Measurements from ENCODE around the gene MRTFA. TPM values are rescaled to one million over a fixed set of nuclear protein-coding genes. Genes with fewer than 3 reads are reported as not detected.
"Not testable (repeated sequence)": the region's sequence is repeated elsewhere in the genome, so short reads cannot be mapped to it uniquely, and the experiment has no call there.

The MRTFA gene
- polyA plus RNA-seq, 3 donors = 15.3 to 19.7 (median 15.8) TPM

DNA sequence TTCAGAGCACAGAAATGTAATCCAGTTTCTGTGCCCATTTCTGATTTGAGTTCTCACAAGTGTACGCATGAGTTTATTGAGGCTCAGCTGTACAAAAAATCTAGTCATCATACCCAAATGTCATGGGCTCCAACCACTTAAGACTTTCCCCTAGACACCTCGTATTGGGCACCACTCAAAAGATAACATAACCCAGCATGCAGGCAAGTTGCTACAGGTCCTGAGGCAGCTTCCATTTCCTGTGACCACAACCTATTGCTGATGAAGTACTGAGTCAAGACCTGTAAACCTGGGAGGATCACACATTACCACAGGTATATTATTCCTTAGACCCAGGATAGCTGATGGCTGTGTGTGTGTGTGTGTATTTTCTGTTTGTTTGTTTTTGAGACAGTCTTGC, 95.2 kb downstream of the MRTFA start:
- 76 to 81% (median 77%) methylated on average over 2 of the region's 2 CpGs for WGBS, 3 donors
- no peak overlapping the region for H3K27ac ChIP-seq (ENCODE audit: low read depth, low read length)

DNA sequence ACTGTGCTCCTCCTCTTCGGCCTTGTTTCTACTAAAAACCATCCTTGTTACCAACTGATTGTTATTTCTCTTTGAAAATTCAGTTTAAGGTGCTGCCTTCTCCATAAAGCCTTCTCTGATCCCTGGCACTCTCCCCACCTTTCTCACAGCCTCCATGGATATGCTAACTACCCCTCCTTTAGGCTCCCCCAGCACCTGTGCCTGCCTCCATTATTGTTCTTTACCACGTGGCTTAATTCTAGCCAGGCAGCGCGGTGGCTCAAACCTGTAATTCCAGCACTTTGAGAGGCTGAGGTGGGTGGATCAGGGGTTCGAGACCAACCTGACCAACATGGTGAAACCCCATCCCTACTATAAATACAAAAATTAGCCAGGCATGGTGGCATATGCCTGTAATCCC, 96.3 kb downstream of the MRTFA start:
- 94 to 97% (median 94%) methylated on average over 5 of the region's 5 CpGs for WGBS, 3 donors
- H3K27ac ChIP-seq (ENCODE audit: low read depth, low read length) = no peak overlapping the region

DNA sequence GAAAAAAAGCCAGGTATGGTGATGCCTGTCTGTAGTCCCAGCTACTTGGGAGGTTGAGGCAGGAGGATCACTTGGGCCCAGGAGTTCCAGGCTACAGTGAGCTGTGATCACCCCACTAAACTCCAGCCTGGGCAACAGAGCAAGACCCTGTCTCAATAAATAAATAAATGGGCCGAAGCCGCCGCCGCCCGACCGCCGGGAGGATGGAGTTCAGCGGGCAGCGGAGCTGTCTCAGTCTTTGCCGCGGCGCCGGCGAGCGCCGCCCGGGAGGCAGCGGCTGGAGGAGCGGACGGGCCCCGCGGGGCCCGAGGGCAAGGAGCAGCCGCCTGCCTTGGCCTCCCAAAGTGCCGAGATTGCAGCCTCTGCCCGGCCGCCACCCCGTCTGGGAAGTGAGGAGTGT, 100.4 kb downstream of the MRTFA start:
- H3K27ac ChIP-seq (ENCODE audit: low read depth, low read length) = not testable (repeated sequence)

DNA sequence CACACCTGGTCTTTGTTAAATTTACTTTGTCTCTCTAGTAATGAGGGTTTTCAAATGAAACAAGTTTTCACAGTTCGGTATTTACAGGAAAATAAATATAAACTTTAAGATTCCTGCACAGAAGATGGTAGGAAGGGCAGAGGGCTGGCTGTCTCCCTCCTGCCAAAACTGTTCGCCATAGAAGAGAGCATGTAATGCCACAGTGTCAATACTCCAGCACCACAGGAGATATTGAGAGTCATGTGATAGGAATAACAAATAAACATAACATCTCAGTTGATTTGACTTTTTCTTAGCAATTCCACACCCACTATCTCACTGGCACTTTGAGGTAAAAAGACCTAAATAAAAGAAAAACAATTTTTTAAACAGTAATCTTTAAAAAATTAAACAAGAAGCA, 100.9 kb downstream of the MRTFA start:
- WGBS, 3 donors = 68 to 93% (median 87%) methylated on average over 2 of the region's 2 CpGs

More for the DNA sequence above, 100.4 kb downstream of the MRTFA start:
- WGBS, 3 donors = 86 to 100% (median 98%) methylated on average over 13 to 23 of the region's 28 CpGs

DNA sequence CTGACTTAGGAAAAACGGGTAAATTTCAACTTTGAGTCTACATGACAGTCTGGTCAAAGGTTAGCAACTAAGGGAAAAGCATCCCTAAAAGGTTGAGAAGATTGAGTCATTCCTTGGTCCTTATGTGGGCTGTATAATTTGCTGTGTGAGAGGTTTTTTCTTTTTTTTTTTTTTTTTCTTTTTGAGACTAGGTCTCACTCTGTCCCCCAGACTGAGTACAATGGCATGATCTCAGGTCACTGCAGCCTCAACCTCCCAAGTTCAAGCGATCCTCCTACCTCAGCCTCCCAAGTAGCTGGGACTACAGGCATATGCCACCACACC, 101.4 kb downstream of the MRTFA start:
- H3K27ac ChIP-seq (ENCODE audit: low read depth, low read length) = no peak overlapping the region
- WGBS, 3 donors = 63 to 68% (median 63%) methylated on average over 2 of the region's 2 CpGs

More for the DNA sequence above, 100.9 kb downstream of the MRTFA start:
- no peak overlapping the region for H3K27ac ChIP-seq (ENCODE audit: low read depth, low read length)

DNA sequence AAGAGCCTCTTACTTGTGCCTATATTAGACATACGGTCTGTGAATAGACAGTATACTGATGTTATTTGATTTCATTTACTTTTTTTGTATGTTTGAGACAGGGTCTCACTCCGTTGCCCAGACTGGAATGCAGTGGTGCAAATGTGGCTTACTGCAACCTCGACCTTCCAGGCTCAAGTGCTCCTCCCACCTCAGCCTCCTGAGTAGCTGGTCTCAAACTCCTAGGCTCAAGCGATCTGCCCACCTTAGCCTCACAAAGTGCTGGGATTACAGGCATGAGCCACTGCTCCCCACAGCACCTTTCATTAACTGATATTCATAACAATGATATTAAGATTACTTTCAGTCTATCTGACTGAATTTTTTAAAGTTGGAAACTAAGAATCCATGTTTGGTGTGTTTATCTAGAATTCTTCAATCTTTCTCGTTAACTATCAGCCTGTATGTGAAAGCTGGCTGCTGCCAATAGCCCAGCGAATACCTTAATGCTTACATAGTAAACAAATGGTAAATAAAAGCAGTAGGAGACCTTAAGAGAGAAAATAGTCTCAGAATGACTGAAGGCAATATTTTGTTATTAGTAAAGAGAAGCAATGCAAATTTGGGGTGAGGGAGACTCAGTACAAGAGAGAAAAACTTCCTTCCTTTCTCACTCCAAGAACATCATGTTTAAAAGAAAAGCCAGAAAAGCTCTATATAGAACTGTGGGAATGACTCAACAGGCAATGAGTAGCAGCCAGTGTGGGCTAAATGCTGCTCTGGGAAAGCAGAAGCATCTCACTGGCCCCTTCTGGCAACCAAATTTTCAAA, 101.9 kb downstream of the MRTFA start:
- 42 to 53% (median 51%) methylated on average over 6 of the region's 6 CpGs for WGBS, 3 donors
- no peak overlapping the region for H3K27ac ChIP-seq (ENCODE audit: low read depth, low read length)

DNA sequence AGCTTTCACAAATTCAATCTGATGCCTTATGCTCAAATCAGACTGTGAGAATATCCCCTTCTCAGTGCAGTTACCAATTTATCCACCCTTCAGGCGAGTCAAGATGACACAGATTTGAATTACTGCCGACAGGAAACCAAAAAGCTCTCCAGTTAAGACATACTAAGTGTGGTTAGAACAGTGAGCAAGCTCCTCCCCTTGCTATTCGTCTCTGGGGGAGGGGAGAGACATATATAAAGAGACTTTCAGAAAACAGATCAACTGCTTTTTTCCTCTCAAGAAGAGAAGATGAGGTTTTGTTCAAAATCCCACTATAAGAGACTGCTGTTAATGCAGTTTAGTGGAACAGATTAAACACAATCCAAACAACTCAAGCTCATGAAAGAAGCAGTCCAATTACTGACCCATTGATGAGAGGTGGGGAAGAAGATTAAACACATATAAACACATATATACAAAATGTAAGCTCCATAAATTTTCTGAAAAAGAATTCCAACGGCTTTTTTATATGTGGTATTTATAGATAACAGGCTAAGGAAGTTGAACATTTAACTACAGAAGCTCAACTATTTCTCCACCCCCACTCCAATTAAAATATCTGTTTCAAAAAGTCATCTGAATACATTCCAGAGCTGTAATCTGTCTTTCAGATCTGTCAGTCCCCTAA, 102.7 kb downstream of the MRTFA start:
- H3K27ac ChIP-seq (ENCODE audit: low read depth, low read length) = no peak overlapping the region
- 11 to 28% (median 17%) methylated on average over 4 of the region's 4 CpGs for WGBS, 3 donors

- 67 to 82% (median 80%) methylated on average over 3 of the region's 3 CpGs for WGBS, 3 donors
- H3K27ac ChIP-seq (ENCODE audit: low read depth, low read length) = no peak overlapping the region
Observed at GRCh38 chr22:40531951-40532900, 104.3 kb downstream of the MRTFA start.

DNA sequence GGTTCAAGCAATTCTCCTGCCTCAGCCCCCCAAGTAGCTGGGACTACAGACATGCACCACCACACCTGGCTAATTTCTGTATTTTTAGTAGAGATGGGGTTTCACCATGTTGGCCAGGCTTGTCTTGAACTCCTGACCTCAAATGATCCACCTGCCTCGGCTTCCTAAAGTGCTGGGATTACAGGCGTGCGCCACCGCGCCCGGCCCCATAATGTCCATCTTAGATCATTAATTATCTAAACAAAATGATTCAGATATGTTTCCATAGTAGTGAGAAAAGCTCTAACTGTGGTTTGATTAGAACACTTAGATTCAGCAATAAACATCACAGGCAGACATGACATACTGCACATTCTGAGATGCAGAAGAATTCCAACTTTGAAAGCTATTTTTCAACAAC, 106.1 kb downstream of the MRTFA start:
- not testable (repeated sequence) for H3K27ac ChIP-seq (ENCODE audit: low read depth, low read length)
- WGBS, 3 donors = 95 to 98% (median 97%) methylated on average over 6 of the region's 6 CpGs

GRCh38 chr22:40529821-40530220, 106.7 kb downstream of the MRTFA start:
- H3K27ac ChIP-seq (ENCODE audit: low read depth, low read length) = no peak overlapping the region
- 72 to 79% (median 74%) methylated on average over 1 of the region's 1 CpG for WGBS, 3 donors

DNA sequence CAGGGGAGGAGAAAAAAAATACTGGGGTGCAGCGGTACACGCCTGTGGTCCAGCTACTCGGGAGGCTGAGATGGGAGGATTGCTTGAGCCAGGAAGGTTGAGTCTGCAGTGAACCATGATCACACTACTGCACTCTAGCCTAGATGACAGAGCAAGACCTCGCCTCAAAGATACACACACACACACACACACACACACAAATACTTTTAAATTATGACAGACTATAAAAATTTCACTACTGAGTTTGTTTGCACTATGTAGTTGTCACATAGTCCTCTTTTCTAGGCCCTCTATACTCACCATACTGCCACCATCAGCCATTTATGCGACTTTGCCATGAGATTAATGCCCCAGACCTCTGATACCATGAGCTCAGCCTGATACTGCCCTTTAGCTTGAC, 109.6 kb downstream of the MRTFA start:
- WGBS, 3 donors = 93 to 100% (median 97%) methylated on average over 5 of the region's 5 CpGs
- H3K27ac ChIP-seq (ENCODE audit: low read depth, low read length) = no peak overlapping the region

GRCh38 chr22:40525250-40525884, 111.2 kb downstream of the MRTFA start:
- no peak overlapping the region for H3K27ac ChIP-seq (ENCODE audit: low read depth, low read length)
- WGBS, 3 donors = 38% methylated on average over 6 of the region's 6 CpGs

GRCh38 chr22:40524392-40525249, 111.9 kb downstream of the MRTFA start:
- H3K27ac ChIP-seq (ENCODE audit: low read depth, low read length) = no peak overlapping the region
- 86 to 92% (median 89%) methylated on average over 9 of the region's 9 CpGs for WGBS, 3 donors

DNA sequence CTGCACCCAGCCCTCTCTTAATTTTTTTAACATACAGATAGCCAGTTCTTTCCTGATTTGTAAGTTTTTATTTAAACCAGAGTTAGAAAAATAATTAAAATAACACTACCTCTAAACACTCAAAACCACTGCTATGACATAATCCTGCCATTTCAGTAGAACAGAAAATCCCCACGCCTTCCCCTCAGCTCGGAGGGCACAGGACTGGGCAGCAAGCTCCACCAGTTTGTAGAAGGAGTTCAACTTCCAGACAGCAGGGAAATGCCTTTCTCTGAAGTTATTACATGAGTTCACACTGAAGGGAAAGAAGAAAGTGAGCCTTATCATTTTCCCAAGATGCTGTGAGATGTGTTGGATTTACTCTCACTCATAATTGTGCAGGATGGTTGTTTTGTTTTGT, 114.4 kb downstream of the MRTFA start:
- H3K27ac ChIP-seq (ENCODE audit: low read depth, low read length) = no peak overlapping the region
- 92 to 98% (median 94%) methylated on average over 2 of the region's 2 CpGs for WGBS, 3 donors

- no peak overlapping the region for H3K27ac ChIP-seq (ENCODE audit: low read depth, low read length)
- WGBS, 3 donors = 75 to 83% (median 77%) methylated on average over 1 of the region's 1 CpG
Observed at GRCh38 chr22:40521046-40521445, 115.5 kb downstream of the MRTFA start.

- WGBS, 3 donors = 97 to 100% (median 97%) methylated on average over 2 of the region's 2 CpGs
Observed at GRCh38 chr22:40520562-40520961, 116.0 kb downstream of the MRTFA start.

GRCh38 chr22:40519948-40520331, 116.6 kb downstream of the MRTFA start:
- H3K27ac ChIP-seq (ENCODE audit: low read depth, low read length) = no peak overlapping the region
- WGBS, 3 donors = 92 to 94% (median 92%) methylated on average over 3 of the region's 3 CpGs

More at GRCh38 chr22:40520562-40520961, 116.0 kb downstream of the MRTFA start:
- no peak overlapping the region for H3K27ac ChIP-seq (ENCODE audit: low read depth, low read length)
